LNCaP clone FGC (cell line): ENCODE data around the gene MEIOSIN.

Experiments
- DNase-seq: peaks from one replicate; pipeline ENCODE4 v3.0.0-alpha.2; 2011; ENCODE audit warnings: low read depth
- H3K4me3 ChIP-seq: 2 replicates; pipeline ENCODE4 v1.5.1; 2011; ENCODE audit warnings: mild to moderate bottlenecking, low read depth, low read length, control low read depth
- CTCF ChIP-seq: IDR thresholded peaks from 2 replicates; pipeline ENCODE4 v1.5.1; 2012; ENCODE audit warnings: mild to moderate bottlenecking; ENCODE audit not compliant: control insufficient read depth, insufficient read depth; ENCODE audit errors: extremely low read depth

MEIOSIN gene

DNA sequence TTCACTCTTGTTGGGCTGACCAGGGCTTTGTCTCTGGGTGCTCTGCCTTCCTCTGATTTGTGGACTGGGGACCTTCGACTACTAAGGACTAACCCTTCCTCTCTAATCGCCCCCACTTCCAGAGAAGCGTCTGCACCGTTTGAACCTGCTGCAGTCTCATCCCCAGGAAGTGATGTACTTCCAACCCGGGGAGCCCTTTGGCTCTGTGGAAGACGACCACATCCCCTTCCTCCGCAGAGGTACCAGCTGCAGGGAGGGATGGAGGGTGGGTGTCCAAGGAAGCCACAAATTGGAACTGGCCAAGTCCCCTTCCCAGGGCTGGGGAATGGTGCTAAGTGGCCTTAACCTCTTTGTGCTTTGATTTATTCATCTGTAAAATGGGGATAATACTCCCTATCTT, 31.6 kb upstream of the MEIOSIN start:
- no peak for DNase-seq
- TF ChIP-seq CTCF = no peak
- H3K4me3 ChIP-seq = no peak overlapping the region

DNA sequence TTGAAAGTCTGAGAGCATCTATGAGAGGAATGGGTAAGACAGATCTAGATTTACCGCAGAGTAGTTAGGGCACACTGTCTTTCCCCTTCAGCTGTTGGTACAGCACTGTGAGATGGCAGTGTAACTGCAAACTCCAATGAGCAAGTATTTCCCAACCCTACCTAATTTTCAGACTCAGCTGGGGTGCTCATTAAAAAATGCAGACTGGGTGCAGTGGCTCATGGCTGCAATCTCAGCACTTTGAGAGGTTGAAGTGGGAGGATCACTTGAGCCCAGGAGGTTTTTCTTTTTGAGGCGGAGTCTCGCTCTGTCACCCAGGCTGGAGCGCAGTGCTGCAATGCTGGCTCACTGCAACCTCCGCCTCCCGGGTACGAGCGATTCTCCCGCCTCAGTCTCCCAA, 28.1 kb upstream of the MEIOSIN start:
- no peak for TF ChIP-seq CTCF
- no peak overlapping the region for H3K4me3 ChIP-seq
- no peak for DNase-seq

GRCh38 chr19:45705710-45706415, 27.4 kb upstream of the MEIOSIN start:
- DNase-seq = no peak
- H3K4me3 ChIP-seq = no peak overlapping the region
- no peak for TF ChIP-seq CTCF

- DNase-seq = no peak
- TF ChIP-seq CTCF = no peak
- H3K4me3 ChIP-seq = no peak overlapping the region
These were observed 22.7 kb upstream of the MEIOSIN start for GRCh38 chr19:45710356-45711130.

DNA sequence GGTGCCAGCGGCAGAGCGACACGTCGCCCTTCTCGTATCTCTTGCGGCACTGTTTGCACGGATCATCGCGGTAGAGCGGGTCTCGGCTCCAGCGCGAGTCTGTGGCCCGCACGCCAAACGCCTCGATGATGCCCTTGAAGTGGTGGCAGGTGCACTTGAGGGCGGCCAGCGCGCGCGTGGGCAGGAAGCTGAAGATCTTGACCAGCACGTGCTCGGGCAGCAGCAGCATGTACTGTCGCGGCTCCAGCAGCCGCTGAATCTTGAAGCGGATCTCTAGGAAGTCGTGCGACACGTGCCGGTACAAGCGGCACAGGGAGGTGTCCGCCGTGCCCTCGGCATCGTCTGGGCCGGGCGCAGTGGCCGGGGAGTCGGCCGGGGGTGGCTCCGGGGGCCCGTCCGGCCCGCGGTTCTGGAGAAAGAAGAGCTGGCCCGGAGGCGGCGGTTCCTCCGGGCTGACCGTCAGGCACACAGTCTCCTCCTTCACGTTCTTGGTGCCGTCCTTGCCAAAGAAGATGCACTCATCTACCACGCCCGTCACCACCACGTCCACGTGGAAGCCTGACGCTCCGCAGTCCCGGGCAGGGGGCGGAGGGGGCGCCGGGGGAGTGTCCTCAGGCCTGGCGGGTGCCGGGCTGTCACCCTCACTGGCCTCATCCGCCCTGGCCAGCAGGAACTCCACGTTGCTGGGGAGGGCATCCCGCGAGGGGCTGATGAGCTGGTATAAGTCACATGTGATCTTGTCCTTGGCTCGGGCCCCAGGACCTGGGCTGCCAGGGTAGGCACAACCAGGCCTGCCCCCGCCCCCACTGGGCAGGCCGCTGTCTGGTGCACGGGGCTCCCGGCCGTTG, 21.2 kb upstream of the MEIOSIN start:
- no peak overlapping the region for H3K4me3 ChIP-seq
- no peak for DNase-seq
- no peak for TF ChIP-seq CTCF

DNA sequence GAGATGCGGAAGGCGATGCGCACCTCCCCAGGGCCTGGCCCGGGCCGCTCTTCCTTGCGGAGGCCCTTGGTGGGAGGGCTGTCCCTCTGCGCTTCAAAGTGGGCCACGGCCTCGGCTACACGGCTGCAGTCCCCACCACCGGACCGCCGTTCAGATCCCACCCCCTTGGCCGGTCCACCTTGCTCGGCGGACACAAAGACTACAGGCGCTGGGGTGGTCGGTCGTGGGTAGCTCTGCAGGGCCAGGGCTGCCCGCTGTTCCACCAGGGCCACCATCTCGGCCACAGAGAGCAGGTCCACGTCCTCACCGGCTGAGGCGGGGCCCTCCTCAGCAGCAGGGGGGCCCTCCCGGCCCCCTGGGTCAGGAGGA, 20.6 kb upstream of the MEIOSIN start:
- no peak overlapping the region for H3K4me3 ChIP-seq
- TF ChIP-seq CTCF = no peak
- DNase-seq = no peak
